ENCODE data around the gene STT3A.
A peak's percentile ranks its signal among the peaks of the same experiment; 100 is the strongest.

STT3A gene

GRCh38 chr11:125591649-125592304, 875 bp upstream of the STT3A start:
- DNase-seq, result peak; percentile 43 to 44

- peak in 1 of 2 donors; percentile 26 for DNase-seq
These were observed 615 bp downstream of the STT3A start for GRCh38 chr11:125593114-125593820.

GRCh38 chr11:125594958-125595357, 2.3 kb downstream of the STT3A start:
- no peak for DNase-seq

- DNase-seq, result no peak
These were observed 8.0 kb downstream of the STT3A start for GRCh38 chr11:125600663-125601062.

- no peak for DNase-seq
These were observed 10.6 kb downstream of the STT3A start for GRCh38 chr11:125603207-125603606.

- no peak for DNase-seq
These were observed 12.8 kb downstream of the STT3A start for GRCh38 chr11:125605417-125605816.

GRCh38 chr11:125609545-125609944, 16.9 kb downstream of the STT3A start:
- no peak for DNase-seq

GRCh38 chr11:125618383-125618782, 25.7 kb downstream of the STT3A start:
- no peak for DNase-seq

- DNase-seq, result no peak
These were observed 29.3 kb downstream of the STT3A start for GRCh38 chr11:125621995-125622394.

GRCh38 chr11:125623064-125623463, 30.4 kb downstream of the STT3A start:
- DNase-seq, result no peak

- no peak for DNase-seq
These were observed 32.1 kb downstream of the STT3A start, which contains the start of gene CHEK1 for GRCh38 chr11:125624756-125625213. Gene CHEK1 (plus strand): TSS chr11:125625163. CDS start chr11:125626769, 1,606 bp downstream.

GRCh38 chr11:125625225-125625629, 32.6 kb downstream of the STT3A start:
- DNase-seq, result no peak

- peak; percentile 88 to 91 for DNase-seq
These were observed 33.1 kb downstream of the STT3A start for GRCh38 chr11:125625630-125626287.

- no peak for DNase-seq
These were observed 33.8 kb downstream of the STT3A start for GRCh38 chr11:125626288-125626950.

- DNase-seq, result no peak
These were observed 34.7 kb downstream of the STT3A start for GRCh38 chr11:125627236-125627910.

GRCh38 chr11:125637840-125638239, 45.2 kb downstream of the STT3A start:
- DNase-seq, result no peak

GRCh38 chr11:125638315-125638714, 45.7 kb downstream of the STT3A start:
- no peak for DNase-seq

GRCh38 chr11:125645871-125646270, 53.2 kb downstream of the STT3A start:
- DNase-seq, result no peak

GRCh38 chr11:125649465-125650166, 57.0 kb downstream of the STT3A start:
- DNase-seq, result no peak

GRCh38 chr11:125662689-125663088, 70.0 kb downstream of the STT3A start:
- DNase-seq, result no peak

GRCh38 chr11:125663910-125664309, 71.3 kb downstream of the STT3A start:
- no peak for DNase-seq

- no peak for DNase-seq
These were observed 74.5 kb downstream of the STT3A start for GRCh38 chr11:125667151-125667550.

Data from stimulated activated CD4-positive, alpha-beta T cell treated with anti-CD3 and anti-CD28 coated beads, Interleukin-2, amount 100 ng/mL, for 24 hours (primary cell).